Neural progenitor cell (in vitro differentiated cells): Measurements from ENCODE around the gene IGFALS. TPM values are rescaled to one million over a fixed set of nuclear protein-coding genes. Genes with fewer than 3 reads are reported as not detected.

Experiments
- DNase-seq: peaks from one replicate; pipeline ENCODE4 v3.0.0-alpha.2; 2016; ENCODE audit warnings: low spot score
- H2AFZ ChIP-seq: fragments of 200-600 bp; sonication (generic); replicated peaks from 2 replicates; pipeline ENCODE4 v1.6.1; 2016; ENCODE audit warnings: antibody characterized with exemption
- H3F3A ChIP-seq: fragments of 200-600 bp; sonication (generic); 2 replicates; pipeline ENCODE4 v1.6.1; 2016; ENCODE audit warnings: antibody characterized with exemption, low read depth
- H3K27ac ChIP-seq: fragments of 200-600 bp; sonication (generic); 2 replicates; pipeline ENCODE4 v1.5.1; 2016; ENCODE audit warnings: mild to moderate bottlenecking
- H3K27me3 ChIP-seq: fragments of 200-600 bp; sonication (generic); 2 replicates; pipeline ENCODE4 v1.6.1; 2016; ENCODE audit warnings: mild to moderate bottlenecking, moderate library complexity
- H3K36me3 ChIP-seq: fragments of 200-600 bp; sonication (generic); 2 replicates; pipeline ENCODE4 v1.5.1; 2016
- H3K4me1 ChIP-seq: fragments of 200-600 bp; sonication (generic); 2 replicates; pipeline ENCODE4 v1.6.1; 2016; ENCODE audit warnings: mixed run types
- H3K4me2 ChIP-seq: fragments of 200-600 bp; sonication (generic); 2 replicates; pipeline ENCODE4 v1.6.1; 2016
- H3K4me3 ChIP-seq: fragments of 200-600 bp; sonication (generic); 2 replicates; pipeline ENCODE4 v1.5.1; 2016
- H3K79me2 ChIP-seq: fragments of 200-600 bp; sonication (generic); 2 replicates; pipeline ENCODE4 v1.6.1; 2016; ENCODE audit warnings: low read depth
- H3K9ac ChIP-seq: fragments of 200-600 bp; sonication (generic); 2 replicates; pipeline ENCODE4 v1.6.1; 2016
- H3K9me3 ChIP-seq: fragments of 200-600 bp; sonication (generic); 2 replicates; pipeline ENCODE4 v1.5.1; 2016; ENCODE audit warnings: low read depth
- H4K20me1 ChIP-seq: fragments of 200-600 bp; sonication (generic); 2 replicates; pipeline ENCODE4 v1.6.1; 2016; ENCODE audit warnings: low read depth
- H3K27ac Mint-ChIP-seq: 3 replicates; pipeline ENCODE4 v1.8.0; 2021; ENCODE audit warnings: mixed read lengths
- H3K27me3 Mint-ChIP-seq: 2 replicates; pipeline ENCODE4 v1.8.0; 2022; ENCODE audit warnings: low read depth, mild to moderate bottlenecking, inconsistent platforms, moderate library complexity, mixed read lengths; ENCODE audit not compliant: insufficient read depth
- H3K36me3 Mint-ChIP-seq: 3 replicates; pipeline ENCODE4 v1.8.0; 2021; ENCODE audit warnings: mixed read lengths
- H3K4me1 Mint-ChIP-seq: 3 replicates; pipeline ENCODE4 v1.8.0; 2021; ENCODE audit warnings: mixed read lengths
- H3K4me3 Mint-ChIP-seq: 3 replicates; pipeline ENCODE4 v1.8.0; 2021; ENCODE audit warnings: mild to moderate bottlenecking, moderate library complexity, mixed read lengths
- H3K9me3 Mint-ChIP-seq: 3 replicates; pipeline ENCODE4 v1.8.0; 2020; ENCODE audit warnings: mixed read lengths
- CTCF ChIP-seq: fragments of 200-600 bp; sonication (generic); IDR thresholded peaks from 2 replicates; pipeline ENCODE4 v1.5.1; 2017; ENCODE audit warnings: antibody characterized with exemption, mild to moderate bottlenecking
- EZH2 ChIP-seq: fragments of 200-600 bp; sonication (generic); IDR thresholded peaks from 2 replicates; pipeline ENCODE4 v1.6.1; 2017; ENCODE audit warnings: antibody characterized with exemption, mild to moderate bottlenecking, moderate library complexity
- EZH2phosphoT487 ChIP-seq: fragments of 200-600 bp; sonication (generic); IDR thresholded peaks from 2 replicates; pipeline ENCODE4 v1.6.1; 2017; ENCODE audit warnings: antibody characterized with exemption
- total RNA-seq: library from RNA; depleted of rRNA; stranded (reverse); fragments of >200 nt; gene quantifications from 2 replicates; pipeline ENCODE4 v1.2.3, GENCODE V29; 2015; ENCODE audit warnings: low replicate concordance

Gene IGFALS
- total RNA-seq, 1 donor from 2014 or later: not detected

DNA sequence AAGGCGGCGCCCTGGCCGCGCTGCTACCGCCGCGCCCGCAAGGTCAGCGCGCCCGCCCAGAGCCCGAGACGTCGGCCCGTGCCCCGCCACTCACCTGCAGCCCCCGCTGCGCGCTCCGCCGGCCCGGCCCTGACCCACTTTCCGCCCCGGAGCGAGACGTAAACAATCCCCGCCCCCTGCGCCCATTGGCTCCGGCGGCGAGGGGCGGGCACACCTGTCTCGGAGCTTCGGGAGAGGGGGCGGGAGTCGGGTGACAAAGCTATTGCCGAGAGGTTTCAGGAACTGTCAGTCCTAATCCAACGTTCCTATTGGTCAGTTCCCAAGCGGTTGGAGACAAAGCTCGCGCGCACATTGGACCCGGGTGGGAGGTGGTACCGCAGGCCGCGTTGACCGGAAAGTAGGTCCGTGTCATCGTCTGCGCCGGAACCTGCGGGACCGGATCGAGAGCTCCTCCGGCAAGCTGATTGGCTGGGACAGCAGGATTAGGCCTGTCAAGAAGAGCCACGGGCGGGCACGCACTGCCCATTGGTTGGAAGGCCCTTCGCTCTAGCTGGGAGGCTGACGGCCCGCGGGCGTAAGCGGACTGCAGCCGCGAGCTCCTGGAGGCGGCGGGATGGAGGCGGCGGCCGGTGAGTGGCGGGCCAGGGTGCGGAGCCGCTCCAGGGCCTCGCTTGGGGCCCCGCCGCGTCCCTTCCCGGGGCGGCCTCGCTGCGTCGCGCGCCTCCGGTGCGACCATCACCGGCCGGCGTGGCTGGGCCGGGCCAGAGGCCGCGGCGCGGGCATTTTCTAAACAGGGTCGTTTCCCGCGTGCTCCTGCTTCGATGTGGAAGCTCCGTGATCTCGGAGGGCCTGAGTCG lies 10.9 kb downstream of the IGFALS start, which contains the start of the genes NUBP2 and SPSB3:
Gene NUBP2, plus strand, starts transcription at position 553 of the 857 bp plus-strand sequence. Its CDS starts 61 bp downstream, at position 614.
Gene SPSB3, minus strand, starts transcription at position 164 of the 857 bp plus-strand sequence. CDS start 1,088 bp downstream, outside the sequence.
- Mint-ChIP-seq H3K4me1 (peaks cover 15% of the 10 kb centered on the region), H3K27ac (peak within 1 kb of the TSS; percentile 34), H3K4me3 (peak within 1 kb of the TSS; percentile 97), H3K36me3 (no peaks in the 10 kb centered on the region), H3K27me3 (peaks cover 11% of the 10 kb centered on the region), H3K9me3 (no peaks in the 10 kb centered on the region)
- H3K27me3 ChIP-seq: no peaks in the 10 kb centered on the region
- peaks cover 6% of the 10 kb centered on the region for H3K4me1 ChIP-seq
- peaks cover 56% of the 10 kb centered on the region for H4K20me1 ChIP-seq
- peak within 1 kb of the TSS; percentile 43 for H2AFZ ChIP-seq
- H3K36me3 ChIP-seq: no peaks in the 10 kb centered on the region
- peaks cover 16% of the 10 kb centered on the region for H3F3A ChIP-seq
- H3K27ac ChIP-seq: peak within 1 kb of the TSS; percentile 59
- TF ChIP-seq CTCF (no peak), EZH2phosphoT487 (no peak), EZH2 (no peak)
- peak within 1 kb of the TSS; percentile 95 for H3K4me3 ChIP-seq
- H3K9me3 ChIP-seq: no peaks in the 10 kb centered on the region
- H3K79me2 ChIP-seq: peaks cover 43% of the 10 kb centered on the region
- H3K9ac ChIP-seq: peak within 1 kb of the TSS; percentile 72
- H3K4me2 ChIP-seq: peak within 1 kb of the TSS; percentile 100
- peak; percentile 100 for DNase-seq

DNA sequence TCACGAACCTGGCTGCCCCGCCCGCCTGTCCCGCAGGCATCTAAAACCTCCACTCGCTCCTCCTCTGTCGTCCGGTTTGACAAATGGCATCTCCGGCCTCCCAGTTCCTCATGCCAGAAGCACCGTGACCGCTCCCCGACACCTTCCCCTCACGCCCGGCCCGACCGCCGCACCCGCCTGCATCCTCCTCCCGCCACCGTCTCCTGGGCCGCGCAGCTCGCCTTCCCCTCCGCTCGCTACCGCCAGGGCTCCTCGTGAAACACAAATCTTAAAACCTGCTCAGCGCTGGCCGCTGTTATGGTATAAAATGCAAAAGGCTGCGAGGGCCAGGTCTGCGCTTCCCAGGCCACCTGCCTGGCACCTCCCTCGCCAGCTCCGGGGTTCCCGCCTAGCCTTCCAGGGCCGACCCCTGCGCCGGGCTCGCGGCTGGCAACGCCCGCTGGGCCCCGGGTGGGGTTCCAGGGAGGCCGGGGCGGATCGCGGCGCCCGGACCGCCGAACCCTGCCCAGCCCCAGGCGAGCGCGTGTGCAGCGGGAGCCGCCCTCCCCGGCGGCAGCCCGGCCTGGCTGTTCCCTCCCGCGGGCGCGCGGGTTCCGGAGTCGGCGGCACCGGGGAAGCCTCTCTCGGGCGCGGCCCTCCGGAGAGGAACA lies 11.6 kb downstream of the IGFALS start:
- no peaks in the 10 kb centered on the region for H3K36me3 ChIP-seq
- Mint-ChIP-seq H3K36me3 (no peaks in the 10 kb centered on the region), H3K4me3 (peak overlapping the region; percentile 92)

DNA sequence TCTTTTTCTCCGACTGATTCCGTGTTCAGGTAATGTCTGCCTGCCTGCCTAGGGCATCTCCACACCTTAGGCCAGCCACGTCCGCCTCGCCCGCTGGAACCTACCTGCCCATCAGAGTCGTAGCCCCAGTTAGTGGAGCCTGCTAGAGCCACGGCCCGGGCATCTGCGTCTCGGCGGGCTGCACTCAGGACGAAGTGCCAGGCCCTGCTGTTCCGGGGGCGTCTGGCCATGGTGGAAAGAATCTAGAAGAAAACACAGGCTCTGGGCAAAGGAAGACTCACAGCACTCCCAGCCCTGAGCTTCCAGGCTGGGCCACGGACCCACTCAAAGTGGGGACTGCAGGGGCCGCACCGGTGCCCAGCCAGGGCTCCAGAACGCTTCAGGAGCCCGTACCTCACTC lies 12.3 kb downstream of the IGFALS start:
- no peak for DNase-seq
- H3K27me3 ChIP-seq: no peaks in the 10 kb centered on the region
- no peak overlapping the region for H3K27ac ChIP-seq
- peak overlapping the region; percentile 97 for H3K4me2 ChIP-seq
- no peak overlapping the region for H2AFZ ChIP-seq
- peaks cover 16% of the 10 kb centered on the region for H3F3A ChIP-seq
- H3K9ac ChIP-seq: no peak overlapping the region
- H3K4me1 Mint-ChIP-seq: peaks cover 15% of the 10 kb centered on the region
- TF ChIP-seq EZH2: no peak
- TF ChIP-seq EZH2phosphoT487: no peak
- no peak for TF ChIP-seq CTCF
- peaks cover 56% of the 10 kb centered on the region for H4K20me1 ChIP-seq
- peaks cover 6% of the 10 kb centered on the region for H3K4me1 ChIP-seq
- no peaks in the 10 kb centered on the region for H3K36me3 Mint-ChIP-seq
- H3K4me3 ChIP-seq: peak overlapping the region; percentile 95
- H3K79me2 ChIP-seq: peaks cover 43% of the 10 kb centered on the region
- H3K36me3 ChIP-seq: no peaks in the 10 kb centered on the region
- H3K27me3 Mint-ChIP-seq: peaks cover 10% of the 10 kb centered on the region
- no peak overlapping the region for H3K27ac Mint-ChIP-seq
- H3K9me3 Mint-ChIP-seq: no peaks in the 10 kb centered on the region
- H3K9me3 ChIP-seq: no peaks in the 10 kb centered on the region
- peak overlapping the region; percentile 90 for H3K4me3 Mint-ChIP-seq

More for the DNA sequence above, 11.6 kb downstream of the IGFALS start:
- Histone ChIP-seq H3K9me3 (no peaks in the 10 kb centered on the region), H3K4me1 (peaks cover 6% of the 10 kb centered on the region), H3K4me3 (peak overlapping the region; percentile 95), H4K20me1 (peaks cover 56% of the 10 kb centered on the region), H3K9ac (peak overlapping the region; percentile 63), H3K27ac (peak overlapping the region; percentile 59), H3K79me2 (peaks cover 43% of the 10 kb centered on the region), H3F3A (peaks cover 16% of the 10 kb centered on the region), H3K27me3 (no peaks in the 10 kb centered on the region), H3K4me2 (peak overlapping the region; percentile 97), H2AFZ (peak overlapping the region; percentile 43)
- no peak for TF ChIP-seq EZH2
- TF ChIP-seq CTCF: peak; percentile 18
- no peak for TF ChIP-seq EZH2phosphoT487
- DNase-seq: peak; percentile 53
- no peak overlapping the region for H3K27ac Mint-ChIP-seq
- peaks cover 11% of the 10 kb centered on the region for H3K27me3 Mint-ChIP-seq
- peaks cover 15% of the 10 kb centered on the region for H3K4me1 Mint-ChIP-seq
- H3K9me3 Mint-ChIP-seq: no peaks in the 10 kb centered on the region
